AG08395 (cell line): Measurements from ENCODE around the gene KIAA0232.
A peak's percentile ranks its signal among the peaks of the same experiment; 100 is the strongest.
"Not testable (repeated sequence)": the region's sequence is repeated elsewhere in the genome, so short reads cannot be mapped to it uniquely, and the experiment has no call there.

Source experiments
- DNase-seq: peaks from one replicate; pipeline ENCODE4 v3.0.0; 2012; ENCODE audit warnings: mixed read lengths, low spot score

KIAA0232 gene

GRCh38 chr4:6773616-6774540 lies 8.6 kb upstream of the KIAA0232 start:
- DNase-seq: no peak

- DNase-seq: no peak
Measured at GRCh38 chr4:6775746-6776145, 6.8 kb upstream of the KIAA0232 start.

GRCh38 chr4:6776920-6777635 lies 5.4 kb upstream of the KIAA0232 start:
- DNase-seq: no peak

DNA sequence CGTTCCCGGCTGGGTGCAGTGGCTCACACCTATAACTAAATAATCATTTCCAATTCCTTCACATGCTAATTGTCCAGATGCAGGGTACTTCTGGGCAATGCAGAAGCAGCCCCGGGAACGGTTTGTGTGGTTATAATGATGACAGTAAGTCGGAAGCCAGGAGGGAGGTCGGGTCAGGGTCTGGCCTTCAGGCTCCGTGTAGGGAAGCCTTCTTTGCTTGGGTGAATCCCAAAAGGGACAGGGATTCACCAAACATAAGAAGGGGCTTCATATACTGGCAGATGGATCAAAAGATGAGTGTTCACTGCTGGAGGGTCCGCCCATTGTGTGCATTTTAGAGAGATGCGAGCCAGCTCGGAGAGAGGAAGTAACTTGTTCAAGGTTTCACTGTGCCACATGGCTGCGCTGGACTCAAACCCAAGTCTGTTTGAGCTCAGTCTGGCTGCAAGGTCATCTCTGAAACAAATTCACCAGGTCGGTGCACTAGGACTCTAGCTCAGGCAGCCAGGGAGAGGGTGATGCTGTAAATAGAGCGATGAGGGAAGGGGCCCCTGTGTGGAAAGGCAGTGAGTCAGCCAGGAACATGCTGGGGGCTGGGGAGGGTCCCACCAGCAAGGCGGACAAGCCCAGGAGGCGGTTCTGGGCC lies 4.8 kb upstream of the KIAA0232 start:
- DNase-seq: no peak

- no peak for DNase-seq
Measured at GRCh38 chr4:6778435-6778834, 4.1 kb upstream of the KIAA0232 start.

DNA sequence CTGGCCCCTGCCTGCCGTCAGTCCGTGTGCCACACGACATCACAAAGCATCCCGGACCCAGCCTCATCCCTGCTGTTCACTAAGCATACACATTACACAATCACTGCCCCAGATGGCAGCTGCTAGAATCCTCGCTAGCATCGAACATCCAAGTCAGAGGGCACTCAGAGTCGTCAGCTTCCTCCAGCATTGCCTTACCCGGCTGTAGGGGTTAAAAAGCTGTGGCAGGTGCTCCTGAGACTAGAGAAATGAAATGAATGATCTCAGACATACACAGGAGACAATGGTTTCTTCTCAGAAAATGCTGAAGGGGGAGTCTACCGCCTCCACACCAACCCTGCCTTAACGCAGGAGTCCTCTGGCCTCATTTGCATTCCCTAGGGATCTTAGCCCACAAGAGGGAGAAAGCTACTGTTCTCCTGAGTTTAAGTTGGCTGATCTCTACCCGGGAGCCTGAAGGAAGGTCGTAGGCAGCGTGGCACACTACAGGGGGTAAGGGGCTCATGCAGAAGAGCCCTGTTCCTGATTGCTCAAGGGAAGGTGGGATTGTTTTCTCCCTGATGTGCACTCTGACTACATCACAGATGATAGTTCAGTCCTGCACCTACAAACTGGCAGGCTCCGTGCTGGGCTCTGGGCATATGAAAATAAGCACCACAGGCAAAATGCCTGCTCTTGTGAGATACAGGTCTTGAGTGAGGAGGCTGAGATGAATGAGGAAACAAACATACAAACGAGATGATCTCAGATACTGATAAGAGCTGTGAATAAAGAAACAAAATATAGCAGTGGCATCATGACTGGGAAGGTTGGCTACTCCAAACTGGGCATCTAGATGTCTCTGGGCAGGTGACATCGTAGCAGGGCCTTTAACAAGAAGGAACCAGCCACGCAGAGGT lies 2.6 kb upstream of the KIAA0232 start:
- DNase-seq: no peak

DNA sequence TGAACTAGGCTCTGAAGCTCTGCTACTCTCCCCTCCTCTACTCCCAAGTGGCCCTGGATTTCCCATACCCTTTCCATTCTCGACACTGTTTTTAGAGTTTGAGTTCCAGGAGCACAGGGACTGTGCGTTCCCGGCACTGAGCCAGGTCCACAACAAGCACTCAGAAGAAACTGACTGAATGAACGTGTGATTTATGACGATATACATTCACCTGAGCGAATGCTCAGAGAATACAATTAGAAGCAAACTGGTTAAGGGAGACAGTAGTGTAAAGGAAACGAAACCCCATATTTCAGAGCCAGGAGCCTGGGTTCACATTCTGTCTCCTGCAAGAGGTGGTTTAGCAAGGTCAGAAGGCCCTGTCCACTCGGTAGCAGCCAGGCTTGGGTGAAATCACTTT lies 1.4 kb upstream of the KIAA0232 start:
- DNase-seq: no peak

DNA sequence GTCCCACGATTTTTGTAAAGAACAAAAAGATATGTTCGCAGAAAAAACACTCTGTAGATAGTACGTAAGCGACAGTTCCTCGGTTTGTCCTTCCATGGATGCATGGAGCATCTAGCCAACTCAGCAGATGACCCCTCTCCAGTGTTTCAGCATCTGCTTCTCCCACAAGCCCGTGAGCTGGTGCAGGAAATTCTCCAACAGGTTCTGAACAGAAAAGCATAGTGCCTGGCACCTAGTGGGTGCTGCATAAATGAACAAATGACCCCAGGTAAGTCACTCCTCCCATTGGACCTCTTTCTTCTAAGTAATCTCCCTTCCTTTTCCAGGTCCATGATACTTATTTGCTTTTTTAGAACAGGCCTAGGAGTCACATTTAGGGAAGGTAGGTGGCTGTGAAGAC lies 966 bp upstream of the KIAA0232 start:
- no peak for DNase-seq

- DNase-seq: no peak
Measured at GRCh38 chr4:6782846-6783110, 251 bp downstream of the KIAA0232 start.

DNA sequence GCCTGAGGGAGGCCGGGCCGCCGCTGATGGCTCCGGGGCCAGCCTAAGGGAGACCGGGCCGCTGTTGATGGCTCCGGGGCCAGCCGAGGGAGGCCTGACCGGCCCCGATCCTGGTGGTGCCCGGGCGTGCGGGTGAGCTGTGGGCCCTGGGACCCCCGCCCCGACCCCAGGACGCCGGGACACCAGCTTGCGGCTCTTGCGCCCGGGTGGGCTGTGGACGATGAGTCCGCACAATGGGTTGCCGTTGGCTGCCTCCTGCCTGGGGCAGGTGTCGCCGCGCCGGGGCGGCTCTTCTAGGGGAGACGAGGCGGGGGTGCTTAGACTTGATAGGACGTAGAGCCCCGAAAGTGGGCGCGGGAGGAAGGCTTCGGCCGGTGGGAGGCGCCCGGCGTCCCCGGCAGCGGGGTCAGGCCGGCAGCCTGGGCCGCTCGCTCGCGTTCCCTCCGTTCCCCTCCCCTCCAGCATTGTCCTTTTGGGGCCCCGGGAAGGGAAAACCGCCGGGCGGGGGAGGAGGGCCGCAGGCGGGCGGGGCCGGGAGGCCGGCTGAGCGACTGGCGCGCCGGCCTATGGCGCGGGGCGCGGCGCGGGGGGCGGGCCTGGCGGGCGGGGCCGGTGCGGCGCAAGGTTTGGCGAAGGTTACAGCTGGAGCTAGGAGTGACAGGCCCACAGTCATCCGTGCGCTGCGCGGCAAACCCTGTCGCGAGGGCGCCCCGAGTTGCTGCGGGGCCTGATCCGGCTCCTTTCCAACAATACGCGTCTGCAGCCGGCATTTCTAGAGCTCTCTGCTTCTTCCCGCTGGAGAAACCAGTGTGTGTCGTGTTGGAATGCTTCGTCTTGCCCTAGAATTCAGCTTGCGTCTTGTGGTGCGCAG lies 819 bp downstream of the KIAA0232 start:
- peak; percentile 97 for DNase-seq

- DNase-seq: no peak
Measured at GRCh38 chr4:6785572-6785925, 3.0 kb downstream of the KIAA0232 start.

GRCh38 chr4:6788123-6788522 lies 5.6 kb downstream of the KIAA0232 start:
- no peak for DNase-seq

GRCh38 chr4:6791245-6791644 lies 8.7 kb downstream of the KIAA0232 start:
- DNase-seq: not testable (repeated sequence)

- not testable (repeated sequence) for DNase-seq
Measured at GRCh38 chr4:6791796-6792195, 9.3 kb downstream of the KIAA0232 start.

DNA sequence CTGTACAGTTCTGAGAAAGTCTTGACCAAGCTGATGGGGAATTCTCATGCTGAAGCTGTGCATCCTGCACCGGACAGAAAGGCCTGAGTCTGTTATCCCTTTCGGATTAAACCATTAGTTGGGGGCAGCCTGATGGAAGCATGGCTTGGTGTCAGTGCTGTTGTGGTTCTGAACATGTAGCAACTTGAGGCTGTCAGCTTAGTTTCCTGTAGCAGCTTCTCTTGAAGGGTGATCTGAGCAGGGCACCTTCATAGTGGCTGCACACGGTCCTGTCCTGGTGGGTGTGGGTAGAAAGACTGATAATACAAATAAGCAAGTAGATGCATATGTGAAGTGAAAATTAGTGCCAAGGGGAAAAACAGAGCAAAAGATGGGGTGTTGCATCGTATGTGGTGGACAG lies 11.7 kb downstream of the KIAA0232 start:
- DNase-seq: no peak

GRCh38 chr4:6795821-6796220 lies 13.3 kb downstream of the KIAA0232 start:
- DNase-seq: no peak

DNA sequence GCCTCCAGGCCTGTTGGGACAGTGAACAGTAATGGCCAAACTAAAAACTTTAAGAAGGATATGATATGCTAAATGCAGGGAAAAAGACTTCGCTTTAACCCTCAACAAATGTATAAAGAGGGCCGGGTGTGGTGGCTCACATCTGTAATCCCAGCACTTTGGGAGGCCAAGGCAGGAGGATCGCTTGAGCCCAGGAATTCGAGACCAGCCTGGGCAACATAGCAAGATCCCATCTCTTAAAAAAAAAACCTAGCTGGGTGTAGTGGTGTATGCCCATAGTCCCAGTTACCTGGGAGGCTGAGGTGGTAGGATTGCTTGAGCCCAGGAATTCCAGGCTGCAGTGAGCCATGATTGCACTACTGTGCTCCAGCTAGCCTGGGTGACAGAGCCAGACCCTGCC lies 14.8 kb downstream of the KIAA0232 start:
- DNase-seq: not testable (repeated sequence)

DNA sequence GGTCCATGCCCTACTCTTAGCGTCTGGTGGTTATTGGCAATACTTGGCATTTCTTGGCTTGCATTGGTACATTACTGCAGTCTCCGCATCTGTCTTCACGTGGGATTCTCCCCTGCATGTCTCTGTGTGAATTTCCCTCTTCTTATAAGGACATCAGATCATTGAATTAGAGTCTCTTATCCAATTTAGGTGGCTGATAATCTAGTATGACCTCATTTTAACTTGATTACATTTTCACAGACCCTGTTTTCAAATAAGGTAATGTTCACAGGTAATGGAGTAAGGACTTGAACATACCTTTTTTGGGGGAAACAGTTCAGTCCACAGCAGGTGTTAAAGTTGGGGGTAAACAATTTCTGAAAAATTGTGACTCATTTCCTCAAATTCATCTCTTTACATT lies 16.6 kb downstream of the KIAA0232 start:
- DNase-seq: no peak

DNA sequence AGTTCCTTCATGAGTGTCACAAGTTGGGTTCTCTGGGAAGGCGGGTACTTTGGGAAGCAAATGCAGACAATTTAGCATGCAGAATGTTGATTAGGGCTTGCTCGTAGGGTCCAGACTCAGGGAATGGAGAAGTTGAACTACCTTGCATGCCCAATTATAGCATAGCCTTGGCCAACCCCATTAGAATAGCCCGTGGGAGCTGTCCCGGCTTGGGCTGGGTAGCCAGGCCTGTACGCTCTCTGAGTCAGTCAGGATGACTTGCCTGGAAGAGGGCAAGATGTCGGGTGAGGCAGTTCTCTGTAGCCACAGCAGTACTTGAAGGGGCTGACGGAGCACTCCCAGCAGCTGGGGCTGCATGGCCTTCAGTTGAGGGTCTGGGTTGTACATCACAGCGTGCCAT lies 19.5 kb downstream of the KIAA0232 start:
- no peak for DNase-seq

DNA sequence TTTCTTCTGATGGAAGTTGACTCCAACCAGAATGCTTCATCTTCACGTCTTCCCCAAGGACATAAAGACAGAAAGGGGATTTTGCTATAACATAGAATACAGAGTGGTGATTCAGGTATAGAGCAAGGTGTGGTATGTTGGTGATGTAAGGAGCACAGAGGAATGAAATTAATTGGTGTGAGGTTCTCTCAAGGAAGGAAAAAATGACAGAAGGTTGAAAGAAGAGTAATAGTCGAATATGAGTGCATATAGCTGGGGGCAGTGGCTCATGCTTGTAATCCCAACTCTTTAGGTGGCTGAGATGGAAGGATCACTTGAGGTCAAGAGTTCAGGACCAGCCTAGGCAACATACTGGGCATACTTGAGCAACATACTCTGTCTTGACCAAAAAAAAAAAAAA lies 20.1 kb downstream of the KIAA0232 start:
- no peak for DNase-seq

DNA sequence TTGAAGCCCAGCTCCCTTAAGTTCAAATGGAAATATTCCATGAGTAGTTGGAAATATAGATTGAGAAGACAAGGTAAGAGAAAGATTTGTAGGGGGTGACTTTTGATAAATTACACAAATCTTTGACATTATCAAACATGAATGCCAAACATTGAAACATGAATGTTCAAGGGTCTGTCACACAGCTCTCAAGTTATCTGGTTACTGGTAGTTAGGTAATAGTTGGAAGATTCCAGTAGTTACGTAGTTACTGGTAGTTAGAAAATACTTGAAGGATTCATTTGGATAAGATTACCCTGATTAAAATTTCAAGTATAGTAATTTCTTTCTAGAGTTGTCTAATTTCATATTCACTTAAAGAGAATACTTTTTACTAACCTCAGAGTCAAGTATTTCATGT lies 20.7 kb downstream of the KIAA0232 start:
- no peak for DNase-seq
